ENCODE data around the gene ZNRF3. TPM values are rescaled to one million over a fixed set of nuclear protein-coding genes. Genes with fewer than 3 reads are reported as not detected.

Gene ZNRF3
- total RNA-seq, 2 donors from 2014 or later = 5.9 to 12.2 TPM

DNA sequence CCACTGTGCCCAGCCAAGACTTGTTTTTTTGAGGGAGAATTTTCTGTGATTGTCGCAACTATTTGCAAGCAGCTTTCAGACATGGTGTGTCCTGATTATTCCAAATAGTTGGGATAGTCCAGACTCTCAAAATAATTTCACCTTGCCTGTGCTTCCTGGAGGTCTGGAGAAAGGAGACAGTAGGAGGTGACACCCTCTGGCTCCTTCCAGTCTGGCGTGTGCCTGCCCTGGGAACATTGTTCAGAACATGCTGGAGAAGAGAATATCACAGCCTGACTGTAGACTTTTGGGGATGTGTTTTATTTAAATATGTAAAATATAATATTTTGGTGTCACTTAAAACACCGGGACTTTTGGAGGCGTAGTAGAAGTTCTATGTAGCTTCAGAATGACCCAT, 14.9 kb downstream of the ZNRF3 start:
- H3K27me3 ChIP-seq = no peaks in the 10 kb centered on the region
- H3K4me1 ChIP-seq = no peaks in the 10 kb centered on the region

DNA sequence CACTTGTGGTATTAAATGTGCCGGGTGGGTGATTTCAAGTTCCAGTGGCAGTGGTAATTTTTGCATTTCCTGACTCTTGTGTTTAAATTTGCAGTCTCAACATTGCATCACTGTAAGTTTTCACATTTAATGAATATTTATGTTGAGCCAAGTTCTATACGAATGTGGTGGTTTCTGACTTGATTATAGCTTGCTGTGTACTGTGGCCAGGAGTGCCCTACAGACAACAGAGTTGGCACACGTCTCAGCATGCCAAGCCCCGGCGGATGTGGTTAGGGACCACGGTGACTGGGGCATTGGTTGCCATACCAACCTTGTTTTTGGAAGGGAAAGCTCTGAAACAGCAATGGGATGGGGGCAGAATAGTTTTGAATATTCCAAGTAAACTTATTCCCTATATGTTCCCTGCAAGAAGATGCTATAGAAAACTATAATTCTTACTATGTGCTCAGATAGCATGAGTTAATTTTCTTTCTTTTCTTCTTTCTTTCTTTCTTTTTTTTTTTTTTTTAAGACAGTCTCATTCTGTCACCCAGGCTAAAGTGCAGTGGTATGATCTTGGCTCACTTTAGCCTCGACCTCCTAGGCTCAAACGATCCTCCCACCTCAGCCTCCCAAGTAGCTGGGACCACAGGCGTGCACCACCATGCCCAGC, 16.0 kb downstream of the ZNRF3 start:
- Histone ChIP-seq H3K9me3 (no peaks in the 10 kb centered on the region), H3K9ac (ENCODE audit: low read depth in 2 of 2, low read length in 2 of 2) (no peak overlapping the region), H3K27ac (no peak overlapping the region), H3K4me1 (no peaks in the 10 kb centered on the region), H3K36me3 (no peaks in the 10 kb centered on the region), H3K27me3 (no peaks in the 10 kb centered on the region), H3K4me3 (no peak overlapping the region)
- no peak for DNase-seq
- TF ChIP-seq, protein P1, sequence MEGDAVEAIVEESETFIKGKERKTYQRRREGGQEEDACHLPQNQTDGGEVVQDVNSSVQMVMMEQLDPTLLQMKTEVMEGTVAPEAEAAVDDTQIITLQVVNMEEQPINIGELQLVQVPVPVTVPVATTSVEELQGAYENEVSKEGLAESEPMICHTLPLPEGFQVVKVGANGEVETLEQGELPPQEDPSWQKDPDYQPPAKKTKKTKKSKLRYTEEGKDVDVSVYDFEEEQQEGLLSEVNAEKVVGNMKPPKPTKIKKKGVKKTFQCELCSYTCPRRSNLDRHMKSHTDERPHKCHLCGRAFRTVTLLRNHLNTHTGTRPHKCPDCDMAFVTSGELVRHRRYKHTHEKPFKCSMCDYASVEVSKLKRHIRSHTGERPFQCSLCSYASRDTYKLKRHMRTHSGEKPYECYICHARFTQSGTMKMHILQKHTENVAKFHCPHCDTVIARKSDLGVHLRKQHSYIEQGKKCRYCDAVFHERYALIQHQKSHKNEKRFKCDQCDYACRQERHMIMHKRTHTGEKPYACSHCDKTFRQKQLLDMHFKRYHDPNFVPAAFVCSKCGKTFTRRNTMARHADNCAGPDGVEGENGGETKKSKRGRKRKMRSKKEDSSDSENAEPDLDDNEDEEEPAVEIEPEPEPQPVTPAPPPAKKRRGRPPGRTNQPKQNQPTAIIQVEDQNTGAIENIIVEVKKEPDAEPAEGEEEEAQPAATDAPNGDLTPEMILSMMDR (IDR thresholded peaks at IDR 0.05) = no peak
- intact Hi-C loops (cut with DNase I) = no loop called here

More for the DNA sequence above, 14.9 kb downstream of the ZNRF3 start:
- H3K9me3 ChIP-seq = no peaks in the 10 kb centered on the region
- TF ChIP-seq, protein P1 (IDR thresholded peaks at IDR 0.05) = no peak
- H3K27ac ChIP-seq = no peak overlapping the region
- no peak overlapping the region for H3K9ac ChIP-seq (ENCODE audit: low read depth in 2 of 2, low read length in 2 of 2)
- no peak overlapping the region for H3K4me3 ChIP-seq
- no peak for DNase-seq
- H3K36me3 ChIP-seq = no peaks in the 10 kb centered on the region
- intact Hi-C loops (cut with DNase I) = no loop called here

DNA sequence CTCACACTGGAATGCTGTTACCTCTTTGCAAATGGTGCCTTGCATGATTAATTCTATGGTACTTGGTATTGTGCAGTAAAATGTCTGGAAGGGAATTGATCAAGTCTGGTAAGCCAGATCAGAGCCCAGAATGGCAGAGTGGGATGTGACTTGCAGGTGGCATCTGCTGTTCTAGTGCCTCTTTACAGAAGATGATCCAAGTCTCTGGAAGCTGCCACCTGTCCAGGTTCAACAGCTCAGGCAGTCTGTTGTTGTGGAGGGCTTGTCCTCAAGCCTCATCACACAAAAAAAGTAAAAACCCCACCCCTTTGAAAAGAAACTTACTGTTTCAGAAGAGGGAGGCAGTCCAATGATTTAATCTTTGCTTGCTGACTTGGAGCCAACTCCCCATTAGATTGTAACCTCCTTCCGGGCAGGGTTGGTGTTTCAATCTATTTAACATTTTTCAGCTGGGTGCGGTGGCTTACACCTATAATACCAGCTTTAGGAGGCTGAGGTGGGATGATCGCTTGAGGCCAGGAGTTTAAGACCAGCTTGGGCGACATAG, 17.1 kb downstream of the ZNRF3 start:
- H3K27me3 ChIP-seq = no peaks in the 10 kb centered on the region
- no peak overlapping the region for H3K9ac ChIP-seq (ENCODE audit: low read depth in 2 of 2, low read length in 2 of 2)
- H3K4me1 ChIP-seq = no peaks in the 10 kb centered on the region
- no peaks in the 10 kb centered on the region for H3K9me3 ChIP-seq
- H3K36me3 ChIP-seq = no peaks in the 10 kb centered on the region
- H3K27ac ChIP-seq = no peak overlapping the region
- H3K4me3 ChIP-seq = no peak overlapping the region
- TF ChIP-seq, protein P1 (IDR thresholded peaks at IDR 0.05) = no peak
- intact Hi-C loops (cut with DNase I) = no loop called here
- DNase-seq = no peak

DNA sequence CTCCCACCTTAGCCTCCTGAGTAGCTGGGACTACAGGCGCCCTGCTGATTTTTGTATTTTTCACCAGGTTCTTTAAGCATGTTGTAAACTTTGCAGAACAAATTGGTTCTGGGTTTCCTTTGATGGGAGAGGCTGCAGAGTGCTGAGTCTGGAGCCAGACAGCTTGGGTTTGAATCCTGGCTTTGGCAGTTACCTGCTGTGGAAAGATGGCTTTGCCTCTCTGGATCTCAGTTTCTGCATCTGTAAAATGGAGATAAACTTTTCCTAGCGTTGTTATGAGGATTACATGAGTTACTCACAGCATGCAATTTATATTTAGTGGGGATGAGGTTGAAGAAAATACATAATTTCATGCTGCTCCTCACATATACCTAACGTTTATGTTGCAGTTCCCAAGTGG, 19.1 kb downstream of the ZNRF3 start:
- no peaks in the 10 kb centered on the region for H3K4me1 ChIP-seq
- H3K27ac ChIP-seq = no peak overlapping the region
- peak overlapping the region in 1 of 2 donors; percentile 7 for H3K9ac ChIP-seq (ENCODE audit: low read depth in 2 of 2, low read length in 2 of 2)
- H3K4me3 ChIP-seq = no peak overlapping the region
- no peaks in the 10 kb centered on the region for H3K27me3 ChIP-seq
- H3K36me3 ChIP-seq = no peaks in the 10 kb centered on the region
- H3K9me3 ChIP-seq = no peaks in the 10 kb centered on the region
- no peak for DNase-seq
- TF ChIP-seq, protein P1 (IDR thresholded peaks at IDR 0.05) = no peak
- intact Hi-C loops (cut with DNase I) = no loop called here

DNA sequence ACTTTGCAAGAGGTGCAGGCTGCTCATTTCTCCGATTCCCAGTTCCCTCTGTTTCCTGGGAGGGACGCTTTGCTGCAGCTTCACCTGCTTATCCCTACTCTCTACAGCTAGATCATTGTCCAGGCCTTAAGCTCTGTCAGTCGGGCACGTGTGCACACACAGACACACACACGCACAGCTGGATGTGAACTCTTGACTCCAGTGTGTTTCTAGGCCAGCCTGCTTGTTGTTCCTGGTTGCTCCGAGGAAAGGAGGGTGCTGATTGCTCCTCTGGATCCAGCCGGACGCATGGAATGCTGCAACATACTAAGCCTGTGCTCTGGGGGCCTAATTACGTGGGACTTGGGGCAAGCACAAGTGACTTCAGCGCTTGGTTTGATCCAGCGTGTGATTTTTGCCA, 19.7 kb downstream of the ZNRF3 start:
- H3K4me3 ChIP-seq = no peak overlapping the region
- no peaks in the 10 kb centered on the region for H3K27me3 ChIP-seq
- intact Hi-C loops (cut with DNase I) = no loop called here
- peak overlapping the region in 1 of 2 donors; percentile 7 for H3K9ac ChIP-seq (ENCODE audit: low read depth in 2 of 2, low read length in 2 of 2)
- DNase-seq = peak; percentile 44
- H3K36me3 ChIP-seq = no peaks in the 10 kb centered on the region
- H3K27ac ChIP-seq = no peak overlapping the region
- TF ChIP-seq, protein P1 (IDR thresholded peaks at IDR 0.05) = no peak
- H3K9me3 ChIP-seq = no peaks in the 10 kb centered on the region
- no peaks in the 10 kb centered on the region for H3K4me1 ChIP-seq
